SK-N-SH (cell line): ENCODE data around the gene SETD5. TPM values are rescaled to one million over a fixed set of nuclear protein-coding genes. Genes with fewer than 3 reads are reported as not detected.

ENCODE experiments used
- CTCF ChIA-PET: fragments of 300-600, 350-600 bp; formaldehyde crosslinking; extraction: SDS; loops from one replicate; lab custom pipeline; 2021; lab: Yijun Ruan, JAX
- POLR2A ChIA-PET: fragments of 350-600 bp; sonication (Branson Sonifier 250); formaldehyde crosslinking; extraction: SDS; loops from one replicate; lab custom pipeline; 2020; ENCODE audit warnings: antibody characterized with exemption, inconsistent platforms; lab: Yijun Ruan, JAX
- DNase-seq: peaks from one replicate; pipeline ENCODE4 v3.0.0; 2012
- H2AFZ ChIP-seq: fragments of 200-600 bp; sonication (generic); 2 replicates; pipeline ENCODE4 v1.8.1; 2016; ENCODE audit warnings: antibody characterized with exemption, mild to moderate bottlenecking, low read depth
- H3F3A ChIP-seq: fragments of 200-600 bp; sonication (generic); replicated peaks from 2 replicates; pipeline ENCODE3; 2016; ENCODE audit warnings: antibody characterized with exemption, mild to moderate bottlenecking; ENCODE audit not compliant: insufficient read depth
- H3K27ac ChIP-seq, 2 experiments: fragments of 200-500 bp in 1 of 2; fragments of 200-600 bp in 1 of 2; sonication (Bioruptor generic) in 1 of 2; sonication (generic), shearing (Covaris generic) in 1 of 2; 2 replicates each; pipeline versions ENCODE4 v1.5.1 to v1.6.1; 2014 to 2016; ENCODE audit warnings: low read depth in 2 of 2, inconsistent platforms in 1 of 2, low read length in 1 of 2, mild to moderate bottlenecking in 1 of 2, mixed read lengths in 1 of 2
- H3K27me3 ChIP-seq: fragments of 200-600 bp; sonication (generic), shearing (Covaris generic); 2 replicates; pipeline ENCODE4 v1.6.1; 2016; ENCODE audit warnings: mixed run types; ENCODE audit not compliant: insufficient read depth
- H3K36me3 ChIP-seq, 2 experiments: fragments of 200-500 bp in 1 of 2; fragments of 200-600 bp in 1 of 2; sonication (Bioruptor generic) in 1 of 2; sonication (generic) in 1 of 2; replicated peaks in 1 of 2; 2 replicates each; pipeline versions ENCODE3 to v1.5.1; 2014 to 2016; ENCODE audit warnings: low read length in 1 of 2, mild to moderate bottlenecking in 1 of 2; ENCODE audit not compliant: insufficient read depth in 2 of 2, control insufficient read depth in 1 of 2
- H3K4me1 ChIP-seq, 2 experiments: fragments of 200-500 bp in 1 of 2; fragments of 200-600 bp in 1 of 2; sonication (Bioruptor generic) in 1 of 2; sonication (generic), shearing (Covaris generic) in 1 of 2; 2 replicates each; pipeline versions ENCODE4 v1.5.1 to v1.6.1; 2014 to 2016; ENCODE audit warnings: low read depth in 1 of 2, low read length in 1 of 2, mixed run types in 1 of 2; ENCODE audit not compliant: insufficient read depth in 2 of 2, control insufficient read depth in 1 of 2
- H3K4me2 ChIP-seq: fragments of 200-600 bp; sonication (generic), shearing (Covaris generic); 2 replicates; pipeline ENCODE4 v1.6.1; 2017; ENCODE audit warnings: mixed run types
- H3K4me3 ChIP-seq, 2 experiments: fragments of 200-500 bp in 1 of 2; fragments of 200-600 bp in 1 of 2; sonication (Bioruptor generic) in 1 of 2; sonication (generic), shearing (Covaris generic) in 1 of 2; 2 replicates each; pipeline versions ENCODE4 v1.5.1 to v1.8.1; 2014 to 2016; ENCODE audit warnings: low read depth in 2 of 2, inconsistent platforms in 1 of 2, low read length in 1 of 2, mild to moderate bottlenecking in 1 of 2, mixed read lengths in 1 of 2, moderate library complexity in 1 of 2
- H3K79me2 ChIP-seq: fragments of 200-600 bp; sonication (generic); 2 replicates; pipeline ENCODE4 v1.8.1; 2017; ENCODE audit warnings: mild to moderate bottlenecking; ENCODE audit not compliant: insufficient read depth
- H3K9ac ChIP-seq: fragments of 200-600 bp; sonication (generic); 2 replicates; pipeline ENCODE4 v1.6.1; 2017; ENCODE audit warnings: mixed run types
- H3K9me2 ChIP-seq: fragments of 200-600 bp; sonication (generic); 2 replicates; pipeline ENCODE4 v1.6.1; 2017; ENCODE audit warnings: mixed run types
- H3K9me3 ChIP-seq: fragments of 200-600 bp; sonication (generic); 2 replicates; pipeline ENCODE4 v1.6.1; 2017; ENCODE audit warnings: mixed run types, mild to moderate bottlenecking, moderate library complexity
- H4K20me1 ChIP-seq: fragments of 200-600 bp; sonication (generic); 2 replicates; pipeline ENCODE4 v1.6.1; 2017; ENCODE audit warnings: mild to moderate bottlenecking, mixed run types; ENCODE audit not compliant: insufficient read depth
- CHD2 ChIP-seq: fragments of 150-350 bp; IDR thresholded peaks from 2 replicates; pipeline ENCODE4 v1.6.1; 2018; ENCODE audit warnings: low read length; ENCODE audit not compliant: partially characterized antibody
- CTCF ChIP-seq: fragments of 200-600 bp; sonication (generic); IDR thresholded peaks from 2 replicates; pipeline ENCODE4 v1.6.1; 2017; ENCODE audit warnings: antibody characterized with exemption, mild to moderate bottlenecking, moderate library complexity
- FOSL2 ChIP-seq: IDR thresholded peaks from 2 replicates; pipeline ENCODE4 v1.4.0; 2012; ENCODE audit warnings: low read depth, mild to moderate bottlenecking, moderate library complexity, borderline replicate concordance
- FOXJ3 ChIP-seq: sonication (generic); formaldehyde crosslinking; IDR thresholded peaks from 2 replicates; pipeline ENCODE4 v1.5.1; 2020; ENCODE audit warnings: mild to moderate bottlenecking, missing genetic modification reagents
- GATA2 ChIP-seq: sonication (generic); formaldehyde crosslinking; IDR thresholded peaks from 2 replicates; pipeline ENCODE4 v1.5.0; 2020; ENCODE audit warnings: mild to moderate bottlenecking, missing genetic modification reagents
- MAX ChIP-seq: IDR thresholded peaks from 2 replicates; pipeline ENCODE4 v1.4.0; 2012; ENCODE audit warnings: low read depth
- MXI1 ChIP-seq: IDR thresholded peaks from 2 replicates; pipeline ENCODE4 v1.6.1; 2012; ENCODE audit warnings: mild to moderate bottlenecking, low read depth, low read length, improper control_type of control experiment
- RAD21 ChIP-seq: IDR thresholded peaks from 2 replicates; pipeline ENCODE4 v1.6.1; 2012; ENCODE audit warnings: mild to moderate bottlenecking, low read length
- RCOR1 ChIP-seq: fragments of 150-350 bp; IDR thresholded peaks from 2 replicates; pipeline ENCODE4 v1.6.1; 2017; ENCODE audit warnings: antibody characterized with exemption, low read length
- RXRA ChIP-seq: IDR thresholded peaks from 2 replicates; pipeline ENCODE4 v1.4.0; 2012; ENCODE audit warnings: low read depth, mild to moderate bottlenecking, borderline replicate concordance
- USF1 ChIP-seq: IDR thresholded peaks from 2 replicates; pipeline ENCODE4 v1.4.0; 2012; ENCODE audit warnings: low read depth, borderline replicate concordance
- ZBTB33 ChIP-seq: IDR thresholded peaks from 2 replicates; pipeline ENCODE4 v1.4.0; 2012; ENCODE audit warnings: low read depth, borderline replicate concordance
- WGBS: methylation state at CpG from one replicate; pipeline ENCODE4 v1.1.6; 2017; ENCODE audit warnings: low lambda C conversion rate; 5-methylcytosine and 5-hydroxymethylcytosine counted together
- polyA plus RNA-seq, 3 experiments: library from polyadenylated mRNA; depleted of rRNA; stranded (reverse); fragments of >200 nt; gene quantifications; 2 replicates each; pipeline ENCODE4 v1.2.3, GENCODE V29; 2012
- TF ChIP-seq, protein P1 (sequence below): IDR thresholded peaks from 2 replicates; pipeline ENCODE4; 2012

The SETD5 gene
- polyA plus RNA-seq, 1 of the 3 experiments (the other 2 are of a cell fraction), result 32.3 TPM

- Histone ChIP-seq H2AFZ (no peak overlapping the region), H3K9me2 (no peaks in the 10 kb centered on the region), H3K4me2 (no peak overlapping the region), H3K9me3 (no peaks in the 10 kb centered on the region), H3K9ac (no peak overlapping the region), H3K79me2 (peaks cover 100% of the 10 kb centered on the region), H3K4me1 (0 out of 4 replicates have a peak, but pooled peaks cover 0 to under 1% of the 10 kb centered on the region in 2 experiments), H4K20me1 (peaks cover 45% of the 10 kb centered on the region), H3F3A (peaks cover 12% of the 10 kb centered on the region), H3K27ac (no peak overlapping the region), H3K4me3 (no peak overlapping the region), H3K36me3 (peaks cover 96 to 98% of the 10 kb centered on the region in 2 experiments), H3K27me3 (no peaks in the 10 kb centered on the region)
- 96% methylated on average over 15 of the region's 15 CpGs for WGBS
- CTCF ChIA-PET, result no interaction called here
- DNase-seq, result no peak
- TF ChIP-seq MXI1 (no peak), RCOR1 (no peak), FOSL2 (no peak)
- POLR2A ChIA-PET, result no interaction called here
These were observed 36.5 kb downstream of the SETD5 start for GRCh38 chr3:9433627-9434521.

- TF ChIP-seq FOXJ3, result no peak
- TF ChIP-seq USF1, result no peak
- no peak for TF ChIP-seq CTCF
- no peak for TF ChIP-seq FOSL2
- TF ChIP-seq RXRA, result no peak
- no peak for TF ChIP-seq MXI1
- no peak for TF ChIP-seq MAX
- no peak for TF ChIP-seq GATA2 (CRISPR knock-in tag)
- TF ChIP-seq, protein P1, sequence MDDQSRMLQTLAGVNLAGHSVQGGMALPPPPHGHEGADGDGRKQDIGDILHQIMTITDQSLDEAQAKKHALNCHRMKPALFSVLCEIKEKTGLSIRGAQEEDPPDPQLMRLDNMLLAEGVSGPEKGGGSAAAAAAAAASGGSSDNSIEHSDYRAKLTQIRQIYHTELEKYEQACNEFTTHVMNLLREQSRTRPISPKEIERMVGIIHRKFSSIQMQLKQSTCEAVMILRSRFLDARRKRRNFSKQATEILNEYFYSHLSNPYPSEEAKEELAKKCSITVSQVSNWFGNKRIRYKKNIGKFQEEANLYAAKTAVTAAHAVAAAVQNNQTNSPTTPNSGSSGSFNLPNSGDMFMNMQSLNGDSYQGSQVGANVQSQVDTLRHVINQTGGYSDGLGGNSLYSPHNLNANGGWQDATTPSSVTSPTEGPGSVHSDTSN, result no peak
- no peak for TF ChIP-seq RAD21
- no peak for TF ChIP-seq ZBTB33
- TF ChIP-seq CHD2, result no peak
- H4K20me1 ChIP-seq, result peaks cover 50% of the 10 kb centered on the region
- no peak for DNase-seq
- no peak overlapping the region for H3K9ac ChIP-seq
- no peak overlapping the region for H3K27ac ChIP-seq
- H3K9me3 ChIP-seq, result no peaks in the 10 kb centered on the region
- ChIA-PET CTCF (no interaction called here), POLR2A (no interaction called here)
- H3K9me2 ChIP-seq, result no peaks in the 10 kb centered on the region
- 82% methylated on average over 3 of the region's 3 CpGs for WGBS
- peaks cover 0 to 7% of the 10 kb centered on the region in 2 experiments; a peak in 2 of 4 replicates for H3K4me1 ChIP-seq
- H3K36me3 ChIP-seq, result peaks cover 96 to 98% of the 10 kb centered on the region in 2 experiments
- H2AFZ ChIP-seq, result no peak overlapping the region
- no peak overlapping the region for H3K4me2 ChIP-seq
- H3K79me2 ChIP-seq, result peaks cover 100% of the 10 kb centered on the region
- no peaks in the 10 kb centered on the region for H3K27me3 ChIP-seq
- H3F3A ChIP-seq, result peaks cover 12% of the 10 kb centered on the region
- H3K4me3 ChIP-seq, result no peak overlapping the region
These were observed 37.9 kb downstream of the SETD5 start for GRCh38 chr3:9435316-9435715.
